C4-2B (cell line): Measurements from ENCODE around the gene SMURF1.

Experiments
- H3K27ac ChIP-seq: fragments of 450-650 bp; 2 replicates; pipeline ENCODE4 v1.5.1; 2017
- ZFX ChIP-seq: fragments of 450-650 bp; IDR thresholded peaks from 2 replicates; pipeline ENCODE4 v1.6.1; 2017
- TF ChIP-seq, protein P1 (sequence below): fragments of 450-650 bp; conservative IDR thresholded peaks from 2 replicates; pipeline ENCODE4 v1.5.1; 2017; ENCODE audit warnings: mild to moderate bottlenecking

The SMURF1 gene

DNA sequence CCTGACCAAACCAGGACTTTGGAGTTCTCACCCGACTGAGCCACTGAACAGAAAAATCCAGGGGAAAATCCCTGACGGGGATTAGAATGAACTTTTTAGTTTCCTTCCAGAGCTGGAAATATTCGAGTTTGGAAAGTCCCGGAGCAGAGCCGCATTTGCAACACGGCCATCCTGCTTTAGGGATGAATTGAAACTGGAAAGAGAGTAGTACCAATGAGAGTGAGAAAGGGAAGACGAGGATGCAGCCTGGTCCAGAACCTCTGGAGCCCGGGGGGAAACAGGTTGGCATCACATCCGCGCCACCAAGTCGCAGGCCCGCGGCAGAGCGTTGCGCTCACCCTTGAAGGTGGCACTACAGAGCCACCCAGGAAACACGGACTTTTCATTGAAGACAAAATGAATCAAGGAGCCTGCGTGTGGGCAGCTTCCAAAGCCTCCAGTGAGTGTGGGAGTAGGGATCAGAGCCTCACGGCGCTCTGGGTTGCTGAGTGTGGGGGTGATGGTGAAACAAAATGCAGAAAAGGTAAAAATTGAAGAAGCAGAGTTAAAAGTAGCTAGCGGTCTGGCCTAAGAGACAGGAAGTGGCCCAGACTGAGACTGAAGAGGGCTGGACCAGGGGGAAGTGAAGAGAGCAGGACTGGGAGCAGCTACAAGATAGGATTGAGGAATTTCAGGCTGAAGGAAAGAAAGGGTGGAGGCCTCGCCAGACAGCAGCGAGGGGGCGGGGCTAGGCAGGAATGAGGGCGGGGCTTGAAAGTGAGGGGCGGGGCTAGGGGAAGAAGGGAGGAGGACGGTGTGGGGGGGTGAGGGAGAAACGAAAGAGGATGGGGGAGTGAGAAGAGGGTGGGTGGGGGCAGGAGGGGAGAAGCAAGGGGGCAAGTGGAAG lies 1.8 kb downstream of the SMURF1 start:
- no peak for TF ChIP-seq ZFX
- TF ChIP-seq, protein P1, sequence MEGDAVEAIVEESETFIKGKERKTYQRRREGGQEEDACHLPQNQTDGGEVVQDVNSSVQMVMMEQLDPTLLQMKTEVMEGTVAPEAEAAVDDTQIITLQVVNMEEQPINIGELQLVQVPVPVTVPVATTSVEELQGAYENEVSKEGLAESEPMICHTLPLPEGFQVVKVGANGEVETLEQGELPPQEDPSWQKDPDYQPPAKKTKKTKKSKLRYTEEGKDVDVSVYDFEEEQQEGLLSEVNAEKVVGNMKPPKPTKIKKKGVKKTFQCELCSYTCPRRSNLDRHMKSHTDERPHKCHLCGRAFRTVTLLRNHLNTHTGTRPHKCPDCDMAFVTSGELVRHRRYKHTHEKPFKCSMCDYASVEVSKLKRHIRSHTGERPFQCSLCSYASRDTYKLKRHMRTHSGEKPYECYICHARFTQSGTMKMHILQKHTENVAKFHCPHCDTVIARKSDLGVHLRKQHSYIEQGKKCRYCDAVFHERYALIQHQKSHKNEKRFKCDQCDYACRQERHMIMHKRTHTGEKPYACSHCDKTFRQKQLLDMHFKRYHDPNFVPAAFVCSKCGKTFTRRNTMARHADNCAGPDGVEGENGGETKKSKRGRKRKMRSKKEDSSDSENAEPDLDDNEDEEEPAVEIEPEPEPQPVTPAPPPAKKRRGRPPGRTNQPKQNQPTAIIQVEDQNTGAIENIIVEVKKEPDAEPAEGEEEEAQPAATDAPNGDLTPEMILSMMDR: no peak
- H3K27ac ChIP-seq: no peak overlapping the region

DNA sequence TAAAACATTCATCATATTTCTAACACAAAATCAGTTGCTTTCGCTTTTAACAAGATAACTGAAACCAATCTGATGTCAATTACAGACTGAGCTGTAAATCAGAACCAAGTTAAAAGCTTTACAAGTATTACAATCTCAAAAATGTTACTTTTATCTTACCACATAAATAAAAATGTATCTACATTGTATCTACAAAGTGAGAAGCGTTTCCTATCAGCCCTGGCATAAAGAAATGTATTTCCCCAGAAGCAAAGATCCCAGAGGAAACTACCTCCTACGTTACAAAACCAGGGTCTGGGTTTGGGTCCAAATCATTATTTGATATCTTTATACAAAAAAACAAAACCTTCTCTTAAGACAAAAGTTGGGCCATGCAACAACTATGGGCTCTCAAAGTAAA lies 2.6 kb downstream of the SMURF1 start:
- TF ChIP-seq ZFX: no peak
- TF ChIP-seq, protein P1: no peak
- H3K27ac ChIP-seq: no peak overlapping the region

DNA sequence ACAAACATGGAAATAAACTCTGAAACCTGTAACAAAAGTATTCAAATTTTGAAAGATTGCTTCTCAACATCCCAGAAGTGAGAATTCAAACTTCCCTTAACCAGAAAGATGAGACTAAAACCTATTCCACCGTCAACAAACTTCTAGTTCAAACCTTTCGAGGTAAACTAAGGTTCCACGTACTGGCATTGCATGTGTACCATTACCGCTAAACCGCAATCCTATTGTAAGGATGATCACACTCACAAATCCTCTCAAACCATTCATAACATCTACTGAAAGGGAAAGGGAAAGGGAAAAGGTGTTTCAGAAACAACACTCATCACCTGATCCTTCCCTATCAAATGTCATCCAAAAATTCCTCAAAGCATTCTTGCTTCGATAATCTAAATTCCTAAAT lies 3.1 kb downstream of the SMURF1 start:
- TF ChIP-seq ZFX: no peak
- TF ChIP-seq, protein P1: no peak
- no peak overlapping the region for H3K27ac ChIP-seq

DNA sequence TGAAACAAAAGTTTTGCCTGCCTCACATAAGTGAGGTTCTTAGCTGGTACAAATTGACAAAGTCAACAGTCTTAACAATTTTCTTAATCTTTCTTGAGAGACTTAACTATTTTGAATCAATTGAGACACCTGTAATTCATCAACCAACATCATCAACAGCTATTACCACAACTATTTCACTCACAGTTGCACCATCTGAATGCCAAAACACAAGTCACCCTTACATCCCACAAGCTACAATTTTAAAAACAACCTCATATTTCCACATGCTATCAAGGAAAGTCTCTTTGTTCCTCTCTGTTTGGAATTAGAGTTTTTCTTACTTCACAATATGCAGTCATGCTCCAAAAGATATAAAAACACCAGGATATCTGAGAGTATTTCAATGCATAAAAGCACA lies 4.9 kb downstream of the SMURF1 start:
- TF ChIP-seq ZFX: no peak
- no peak overlapping the region for H3K27ac ChIP-seq

DNA sequence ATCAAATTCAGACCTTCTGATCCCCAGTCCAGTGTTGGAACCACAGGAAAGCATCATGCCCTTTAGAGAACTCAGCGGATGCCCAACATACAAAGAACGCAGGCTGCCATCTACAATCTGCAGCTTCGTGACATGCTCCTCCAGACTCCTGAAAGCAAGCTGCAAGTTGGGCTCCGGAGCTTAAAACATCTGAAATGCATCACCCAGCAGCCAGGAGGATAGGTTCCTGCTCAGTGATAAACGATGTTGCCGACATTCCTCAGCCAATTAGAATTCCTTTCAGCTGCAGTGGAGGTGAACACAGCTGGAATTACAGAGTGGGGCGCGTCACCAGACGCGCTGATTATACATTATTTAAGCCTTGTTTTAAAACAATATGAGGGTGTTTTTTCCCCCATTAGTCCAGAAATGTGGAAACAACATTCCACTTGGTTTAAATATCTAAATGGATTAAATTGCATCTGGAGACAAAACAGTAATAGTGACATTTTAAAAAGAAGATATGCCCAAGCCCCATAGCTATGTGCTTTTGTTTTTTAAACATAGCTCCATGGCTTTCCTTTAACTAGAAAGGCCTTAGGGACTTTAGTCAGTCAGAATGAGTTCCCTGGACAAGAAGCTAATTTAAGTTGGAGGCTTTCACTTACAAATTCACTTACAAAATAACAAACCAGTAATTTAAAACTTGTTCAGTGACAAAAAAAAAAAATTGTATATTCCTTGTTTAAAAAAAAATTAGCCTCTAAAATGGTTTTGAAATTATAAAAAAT lies 6.3 kb downstream of the SMURF1 start:
- H3K27ac ChIP-seq: no peak overlapping the region
- TF ChIP-seq, protein P1: no peak
- no peak for TF ChIP-seq ZFX

DNA sequence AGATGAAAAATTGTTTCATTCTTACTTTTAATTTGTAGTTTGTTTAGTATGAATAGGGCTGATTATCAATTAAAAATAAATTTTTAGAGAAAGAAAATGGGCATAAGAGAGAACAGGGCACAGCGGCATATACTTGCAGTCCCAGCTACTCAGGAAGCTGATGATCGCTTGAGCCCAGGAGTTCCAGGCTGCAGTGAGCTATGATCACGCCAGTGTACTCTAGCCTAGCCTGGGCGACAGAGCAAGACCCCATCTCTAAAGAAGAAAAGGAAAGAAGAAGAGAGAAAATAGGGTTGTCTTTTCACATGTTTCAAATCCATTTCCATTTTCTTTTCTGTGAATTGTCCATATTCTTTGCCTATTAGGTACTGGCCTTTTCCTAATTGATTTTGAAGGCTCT lies 8.0 kb downstream of the SMURF1 start:
- H3K27ac ChIP-seq: no peak overlapping the region
- TF ChIP-seq ZFX: no peak

DNA sequence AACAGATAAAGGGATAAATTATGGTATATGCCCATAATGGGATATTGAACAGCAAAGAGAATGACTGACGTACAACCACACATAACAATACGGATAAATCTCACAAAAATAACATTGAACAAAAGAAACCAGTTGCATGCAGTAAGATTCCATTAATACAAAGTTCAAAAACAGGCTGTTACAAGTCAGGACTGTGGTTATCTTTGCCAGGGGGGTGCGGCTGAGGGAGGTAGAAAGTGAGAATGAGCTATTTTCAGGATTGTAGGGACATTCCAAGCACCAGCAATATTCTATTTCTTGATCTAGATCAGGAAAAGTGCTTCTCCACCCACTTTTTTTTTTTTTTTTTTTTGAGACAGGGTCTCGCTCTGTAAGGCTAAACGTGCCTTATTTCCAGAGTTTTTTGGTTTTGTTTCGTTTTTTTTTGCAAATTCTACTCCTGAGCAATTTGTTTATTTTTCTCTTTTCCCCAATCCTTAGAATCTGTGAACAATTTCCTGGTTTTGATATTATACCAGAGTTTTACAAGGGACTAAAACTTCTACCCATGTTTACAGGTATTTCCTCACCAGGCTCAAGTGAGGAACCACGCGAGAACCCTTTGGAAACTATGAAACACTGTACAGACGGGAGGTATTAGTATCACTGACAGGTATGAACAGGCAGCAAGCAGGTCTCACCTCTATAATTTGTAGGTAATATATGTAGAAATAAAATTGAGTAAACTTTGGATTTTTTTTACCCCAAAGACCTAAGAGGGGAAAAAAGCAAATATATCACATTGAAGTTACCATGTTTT lies 9.9 kb downstream of the SMURF1 start:
- TF ChIP-seq, protein P1: no peak
- TF ChIP-seq ZFX: no peak
- no peak overlapping the region for H3K27ac ChIP-seq
